SK-N-MC (cell line): ENCODE data around the gene H2BK1.

Experiments
- EZH2 ChIP-seq: fragments of 200-600 bp; sonication (generic); IDR thresholded peaks from one replicate; pipeline ENCODE4 v1.6.1; 2017; ENCODE audit warnings: antibody characterized with exemption
- FOXP2 ChIP-seq: optimal IDR thresholded peaks from 2 replicates; pipeline ENCODE3; 2011; ENCODE audit warnings: mild to moderate bottlenecking, moderate library complexity; ENCODE audit not compliant: insufficient read depth; ENCODE audit errors: extremely low read length, control extremely low read depth

DNA sequence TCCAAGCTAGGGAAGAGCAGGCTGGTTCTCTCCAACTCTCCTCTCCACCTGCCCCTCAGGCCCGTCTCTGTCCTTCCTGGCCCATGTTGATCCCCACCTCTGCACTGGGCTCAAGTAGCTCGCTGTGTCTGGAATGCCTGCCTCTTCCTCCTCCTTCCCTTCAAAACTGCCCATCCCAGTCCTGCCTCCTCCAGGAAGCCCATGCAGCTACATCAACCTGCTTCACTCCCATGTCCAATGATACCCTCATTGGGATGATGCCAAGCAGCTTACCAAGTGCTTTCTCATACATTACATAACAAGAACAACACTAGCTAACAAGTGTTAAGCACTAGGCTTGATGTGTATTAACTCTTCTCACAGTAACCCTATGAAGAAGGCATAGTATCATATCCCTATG is 31.5 kb downstream of the H2BK1 start:
- TF ChIP-seq EZH2 (no peak), FOXP2 (no peak)
